HG02623 (cell line): ENCODE results near the gene IQSEC3.
"Not testable (repeated sequence)": the region's sequence is repeated elsewhere in the genome, so short reads cannot be mapped to it uniquely, and the experiment has no call there.

Experiments used
- ATAC-seq: cut with Tn5 transposase; IDR thresholded peaks from one replicate; pipeline ENCODE4 v1.9.1; 2021; ENCODE audit warnings: moderate library complexity; ENCODE audit not compliant: unreplicated experiment

Gene IQSEC3

GRCh38 chr12:52902-53734, 13.4 kb upstream of the IQSEC3 start:
- not testable (repeated sequence) for ATAC-seq

DNA sequence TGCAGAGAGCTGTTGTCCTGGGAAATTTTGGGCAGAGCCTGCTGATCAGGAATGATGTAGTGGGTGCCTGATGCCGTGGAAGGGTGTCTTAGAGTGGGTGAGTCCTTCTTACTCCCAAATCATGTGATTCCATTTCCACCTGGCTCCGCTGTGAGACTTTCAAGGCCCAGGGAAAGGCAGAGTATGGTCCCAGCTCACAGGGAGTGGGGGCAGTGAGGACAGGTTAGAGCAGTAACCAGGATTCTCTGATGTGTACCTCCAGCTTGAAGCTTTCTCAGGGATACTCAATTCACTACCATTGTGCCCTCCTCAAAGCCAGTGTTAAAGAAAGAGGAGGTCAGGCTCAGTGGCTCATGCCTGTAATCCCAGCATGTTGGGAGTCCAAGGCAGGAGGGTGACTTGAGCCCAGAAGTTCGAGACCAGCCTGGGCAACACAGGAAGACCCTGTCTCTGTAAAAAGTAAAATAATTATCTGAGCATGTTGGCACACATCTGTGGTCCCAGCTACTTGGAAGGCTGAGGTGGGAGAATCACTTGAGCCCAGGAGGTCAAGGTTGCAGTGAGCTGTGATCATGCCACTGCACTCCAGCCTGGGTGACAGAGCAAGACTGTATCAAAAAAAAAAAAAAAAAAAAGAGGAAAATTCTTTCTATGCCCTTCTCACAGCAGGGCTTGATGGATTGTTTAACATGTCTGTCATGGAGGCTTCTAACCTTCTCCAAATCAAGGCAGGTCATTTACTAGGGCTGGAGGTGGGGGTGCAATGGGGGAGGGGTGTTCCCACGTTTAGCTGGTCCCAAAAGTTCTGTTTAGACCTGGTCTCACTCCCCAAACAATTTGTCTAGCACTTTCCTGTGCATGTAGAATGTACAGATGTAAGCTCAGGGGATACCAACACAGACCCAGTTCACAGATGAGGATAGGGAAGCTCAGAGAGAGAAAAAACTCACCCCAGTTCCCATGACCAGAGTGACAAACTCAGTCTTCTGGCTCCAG, 12.5 kb upstream of the IQSEC3 start:
- no peak for ATAC-seq

DNA sequence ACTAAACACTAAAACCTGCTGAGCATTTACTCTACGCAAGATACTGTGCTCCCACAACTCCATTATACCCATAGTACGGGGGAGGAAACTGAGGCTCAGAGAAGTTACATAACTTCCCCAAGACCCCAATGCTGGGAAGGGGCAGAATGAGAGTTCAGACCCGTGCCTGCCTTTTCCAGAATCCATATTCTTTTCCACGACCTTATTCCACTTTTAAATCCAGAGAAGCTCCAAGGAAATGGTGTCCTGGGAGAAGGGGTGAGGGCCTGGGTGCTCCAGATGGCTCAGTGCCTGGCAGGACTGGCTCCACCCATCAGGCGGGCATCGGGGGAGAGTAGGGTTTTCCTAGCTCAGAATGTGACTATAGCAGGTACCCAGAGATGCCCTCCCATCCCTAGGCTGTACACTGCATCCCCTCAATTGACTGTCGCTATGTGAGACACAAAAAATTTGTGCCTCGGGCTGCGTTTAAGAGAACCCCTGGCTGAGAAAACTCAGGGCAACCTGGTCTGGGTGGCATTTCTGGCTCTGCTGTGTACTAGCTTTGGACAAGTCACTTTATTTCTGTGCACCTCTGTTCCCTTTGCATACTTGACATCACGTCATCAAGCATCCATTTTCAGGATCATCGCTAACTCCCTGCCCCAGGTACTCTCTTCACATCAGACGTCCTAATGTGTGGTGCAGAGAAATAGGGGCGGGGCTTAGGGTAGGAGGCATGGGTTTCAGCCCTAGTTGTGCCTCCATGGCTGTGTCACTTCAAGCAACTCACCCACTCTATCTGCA, 11.6 kb upstream of the IQSEC3 start:
- no peak for ATAC-seq

- no peak for ATAC-seq
Observed at GRCh38 chr12:56683-57346, 9.8 kb upstream of the IQSEC3 start.

DNA sequence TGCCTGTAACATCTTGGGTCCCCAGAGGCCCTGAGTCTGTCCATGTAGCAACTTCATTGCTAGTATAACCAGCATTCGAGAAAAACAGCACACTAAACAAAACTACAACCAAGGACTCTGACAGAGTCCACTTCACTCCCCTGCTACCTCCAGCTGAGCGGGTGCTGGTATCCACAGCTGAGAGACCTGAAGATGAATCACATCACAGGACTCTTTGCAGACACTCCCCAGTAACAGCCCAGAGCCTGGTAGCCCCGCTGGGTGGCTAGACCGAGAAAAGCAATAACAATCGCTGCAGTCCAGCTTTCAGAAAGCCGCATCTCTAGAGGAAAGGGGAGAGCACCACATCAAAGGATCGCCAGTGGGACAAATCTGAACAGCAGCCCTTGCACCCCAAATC, 9.0 kb upstream of the IQSEC3 start:
- ATAC-seq = no peak

- ATAC-seq = no peak
Observed at GRCh38 chr12:58832-59231, 7.7 kb upstream of the IQSEC3 start.

DNA sequence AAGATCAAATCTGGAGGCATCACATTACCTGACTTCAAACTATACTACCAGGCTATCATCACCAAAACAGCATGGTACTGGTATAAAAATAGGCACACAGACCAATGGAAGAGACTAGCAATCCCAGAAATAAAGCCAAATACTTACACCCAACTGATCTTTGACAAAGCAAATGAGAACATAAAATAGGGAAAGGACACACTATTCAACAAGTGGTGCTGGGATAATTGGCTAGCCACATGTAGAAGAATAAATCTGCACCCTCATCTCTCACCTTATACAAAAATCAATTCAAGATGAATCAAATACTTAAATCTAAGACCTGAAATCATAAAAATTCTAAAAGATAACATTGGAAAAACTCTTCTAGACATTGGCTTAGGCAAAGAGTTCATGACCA, 4.7 kb upstream of the IQSEC3 start:
- ATAC-seq = not testable (repeated sequence)

DNA sequence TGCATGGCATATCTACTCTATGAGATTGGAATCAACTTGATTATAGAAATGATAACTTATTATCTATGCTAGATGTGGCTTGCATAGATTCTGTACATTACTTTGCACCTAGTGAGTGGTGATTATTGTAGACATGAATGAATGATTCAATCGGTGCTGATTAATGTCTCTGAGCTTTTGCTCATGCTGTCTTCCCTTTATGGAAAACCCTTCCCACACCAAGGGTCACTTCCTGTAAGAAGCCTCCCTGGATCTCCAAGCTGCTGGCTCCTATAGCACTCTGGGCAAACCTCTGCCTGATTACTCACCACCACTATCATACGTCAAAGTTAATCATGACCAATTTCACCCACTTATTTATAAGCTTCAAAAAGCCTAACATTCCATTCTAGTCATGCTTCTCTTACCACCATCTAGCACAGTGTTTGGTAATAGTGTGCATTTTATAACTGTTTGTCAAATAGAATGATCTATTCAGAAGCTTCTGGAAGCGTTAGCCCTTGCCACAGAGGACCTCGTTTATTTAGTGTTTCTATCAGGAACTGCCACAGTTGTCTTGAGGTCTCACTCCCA, 990 bp upstream of the IQSEC3 start:
- ATAC-seq = not testable (repeated sequence)

- not testable (repeated sequence) for ATAC-seq
Observed at GRCh38 chr12:66782-67504, 376 bp downstream of the IQSEC3 start.

DNA sequence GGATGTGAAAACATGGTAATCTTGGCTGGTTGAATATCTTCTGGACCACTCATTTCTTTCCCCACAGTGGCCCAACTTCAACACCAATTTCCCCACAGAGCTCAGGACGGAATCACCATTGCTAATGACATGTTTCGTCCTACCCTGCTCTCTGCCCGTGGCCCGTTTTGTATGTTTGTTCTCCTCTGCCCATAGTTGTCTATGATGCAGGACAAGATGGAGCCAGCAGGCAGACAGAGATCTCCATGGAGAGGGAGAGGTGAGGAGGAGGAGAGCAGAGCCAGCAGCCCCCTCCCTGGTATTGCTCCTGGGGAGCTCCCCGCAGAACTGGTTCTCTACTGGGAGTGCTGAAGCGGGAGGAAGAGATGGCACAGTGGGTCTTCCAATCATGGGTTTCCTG, 3.1 kb downstream of the IQSEC3 start:
- not testable (repeated sequence) for ATAC-seq

GRCh38 chr12:70541-70940, 4.0 kb downstream of the IQSEC3 start:
- ATAC-seq = not testable (repeated sequence)

DNA sequence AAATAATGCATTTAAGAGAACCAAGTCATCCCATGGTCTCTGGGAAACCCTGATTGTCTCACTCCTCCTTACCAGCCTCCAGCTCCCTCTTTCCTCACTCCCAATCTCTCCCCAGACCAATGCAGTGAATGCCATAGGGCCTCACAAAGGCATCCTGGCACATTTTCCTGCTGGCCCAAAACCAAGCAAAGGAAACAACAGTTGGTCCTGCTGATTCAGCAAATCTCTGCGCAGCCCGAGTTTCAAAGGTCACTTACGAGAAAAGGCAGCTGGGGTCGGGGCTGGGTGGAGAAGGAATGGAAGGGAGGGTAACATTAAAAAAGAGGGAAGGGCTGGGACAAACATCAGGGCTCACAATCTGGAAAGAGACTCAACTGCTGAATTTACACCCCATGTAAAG, 5.5 kb downstream of the IQSEC3 start:
- ATAC-seq = not testable (repeated sequence)

DNA sequence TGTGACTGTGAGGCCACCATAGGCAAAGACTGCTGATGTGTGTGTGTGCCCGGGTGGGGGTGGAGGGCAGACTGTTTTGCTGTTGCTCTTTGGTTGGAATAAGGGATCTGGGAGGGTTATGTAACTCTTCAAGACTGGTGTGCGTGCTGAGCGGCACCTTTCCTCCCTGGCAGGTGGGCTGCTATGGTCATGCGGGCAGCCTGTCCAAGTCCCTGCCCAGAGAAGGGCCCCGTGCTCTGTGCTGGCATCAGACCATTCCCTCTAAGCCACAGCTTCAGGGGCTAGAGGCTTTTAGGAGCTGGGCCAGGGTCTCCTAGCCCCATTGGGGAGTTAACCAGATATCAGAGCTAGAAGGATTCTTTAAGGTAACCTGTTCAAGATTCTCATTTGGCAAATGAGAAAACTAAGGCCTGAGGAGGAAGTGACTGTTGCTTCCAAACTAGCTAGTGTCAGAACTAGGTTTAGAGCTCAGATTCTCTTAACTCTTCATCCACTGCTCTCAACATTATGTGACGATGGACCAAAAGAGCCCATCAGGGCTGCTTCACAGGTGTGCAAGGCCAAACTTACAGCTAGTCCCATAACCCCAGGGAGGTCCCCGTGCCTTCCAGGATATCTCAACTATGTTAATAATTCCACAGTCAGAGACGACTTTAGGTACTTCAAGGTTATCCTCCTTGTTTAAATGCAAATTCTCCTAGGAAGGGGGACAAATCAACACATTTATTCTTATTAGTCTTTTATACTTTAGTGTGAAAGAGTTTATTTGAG, 8.0 kb downstream of the IQSEC3 start:
- ATAC-seq = not testable (repeated sequence)

GRCh38 chr12:75541-75940, 9.0 kb downstream of the IQSEC3 start:
- ATAC-seq = not testable (repeated sequence)

DNA sequence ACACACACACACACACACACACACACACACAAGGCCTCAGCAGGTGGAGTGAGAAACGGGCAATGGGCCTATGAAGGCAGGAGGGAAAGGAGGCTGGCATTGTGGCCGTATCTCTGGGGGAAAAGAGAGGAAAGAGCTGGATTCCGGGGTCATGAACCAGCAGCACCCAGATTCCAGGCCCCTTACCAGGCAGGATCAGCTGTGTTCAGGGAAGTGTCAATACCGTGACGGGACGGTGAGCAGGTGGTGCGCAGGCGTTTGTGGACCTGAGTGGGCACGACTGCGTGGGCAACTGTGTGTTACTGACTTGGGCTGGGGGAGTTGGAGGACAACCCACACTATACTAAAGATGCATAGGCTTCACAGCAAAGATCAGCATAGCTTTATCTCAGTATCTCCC, 9.5 kb downstream of the IQSEC3 start:
- ATAC-seq = not testable (repeated sequence)

DNA sequence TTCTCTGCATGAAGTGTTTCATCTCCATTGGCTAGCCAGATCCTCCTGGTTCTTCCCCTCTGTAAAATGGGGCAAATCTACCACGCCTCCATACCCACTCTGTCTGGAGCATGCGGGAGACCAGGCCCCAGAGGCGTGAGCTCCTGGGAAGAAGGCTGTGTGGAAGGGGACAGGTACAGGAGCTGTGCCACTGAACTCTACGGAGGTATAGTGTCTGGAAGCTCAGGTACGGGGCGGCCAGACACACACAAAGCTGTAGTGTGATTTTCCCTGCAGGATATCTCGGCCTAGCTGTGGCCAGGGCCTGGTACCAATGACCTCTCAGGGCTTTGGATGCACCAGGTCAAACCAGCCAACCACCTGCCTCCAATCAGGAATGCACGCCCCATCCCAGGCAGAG, 10.0 kb downstream of the IQSEC3 start:
- ATAC-seq = not testable (repeated sequence)

GRCh38 chr12:77101-77719, 10.6 kb downstream of the IQSEC3 start:
- ATAC-seq = not testable (repeated sequence)

- ATAC-seq = not testable (repeated sequence)
Observed at GRCh38 chr12:77769-78383, 11.3 kb downstream of the IQSEC3 start.
